Stimulated activated CD4-positive, alpha-beta T cell treated with anti-CD3 and anti-CD28 coated beads, Interleukin-15, amount 100 ng/mL, for 1 hour (primary cell): Measurements from ENCODE around the gene SPATA6.

Source experiments
- DNase-seq, 2 donors: peaks; one replicate each; pipeline ENCODE4 v3.0.0-alpha.2; 2020; ENCODE audit warnings: low read depth in 1 of 2, low spot score in 1 of 2

The SPATA6 gene

DNA sequence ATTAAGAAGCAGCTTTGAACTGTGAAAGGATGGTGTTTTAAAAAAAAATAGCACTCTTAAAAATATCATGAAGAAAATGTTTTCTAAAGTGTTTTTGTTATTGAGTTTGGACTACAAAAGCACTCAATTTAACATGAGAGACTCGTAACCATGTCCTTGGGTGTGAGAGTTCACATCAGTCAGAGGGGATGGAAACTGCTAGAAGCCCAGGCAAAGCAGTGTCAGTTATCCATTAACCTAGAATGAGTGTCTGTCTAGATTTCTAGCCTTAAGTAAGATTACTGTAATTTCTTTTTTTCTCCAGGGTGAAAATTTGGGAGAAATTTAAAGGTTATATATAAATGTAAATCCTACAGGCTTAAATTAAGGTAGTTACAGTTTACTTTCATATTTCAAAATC is 217.8 kb downstream of the SPATA6 start:
- DNase-seq: no peak

- no peak for DNase-seq
These were observed 220.2 kb downstream of the SPATA6 start for GRCh38 chr1:48251821-48252220.

DNA sequence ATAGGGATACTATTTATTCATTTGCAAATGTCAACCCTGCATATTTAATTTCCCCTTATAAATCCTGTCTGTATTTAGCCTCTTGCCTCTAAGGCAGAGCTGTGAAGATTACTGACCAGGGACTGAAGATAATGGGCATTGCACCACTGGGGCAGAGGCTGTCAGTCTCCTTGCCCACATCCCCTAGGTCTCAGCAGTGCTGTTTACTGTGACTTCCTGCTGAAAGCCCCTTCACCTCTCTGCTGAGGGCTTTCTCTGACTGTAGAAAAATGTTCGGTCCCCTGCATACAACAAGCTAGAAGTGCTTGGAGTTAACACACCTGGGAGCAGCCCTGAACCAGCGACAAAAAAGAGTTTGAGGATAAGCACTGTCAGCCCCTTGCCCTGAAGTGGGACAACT is 220.7 kb downstream of the SPATA6 start:
- DNase-seq: no peak

- DNase-seq: no peak
These were observed 221.4 kb downstream of the SPATA6 start for GRCh38 chr1:48250572-48250971.

- no peak for DNase-seq
These were observed 222.1 kb downstream of the SPATA6 start for GRCh38 chr1:48249868-48250267.

DNA sequence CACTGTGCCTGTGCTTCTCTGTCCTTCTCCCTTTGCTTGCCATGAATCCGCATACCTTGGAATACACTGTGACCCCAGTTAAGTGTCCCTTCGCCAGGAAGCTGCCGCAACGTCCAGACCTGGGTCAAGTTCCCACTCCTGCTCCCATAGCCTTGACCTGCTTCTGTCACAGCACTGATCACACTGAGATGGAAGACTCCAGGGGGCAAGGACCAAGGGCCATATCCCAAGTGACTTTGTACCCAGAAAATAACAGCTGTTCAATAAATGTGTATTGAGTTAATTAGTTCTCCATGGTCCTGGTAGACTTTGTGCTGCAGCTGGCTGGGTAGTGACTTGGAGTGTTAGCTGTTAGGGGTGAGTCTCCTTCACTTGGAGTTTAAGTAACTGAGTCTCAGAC is 223.6 kb downstream of the SPATA6 start:
- no peak for DNase-seq

- no peak for DNase-seq
These were observed 225.3 kb downstream of the SPATA6 start for GRCh38 chr1:48246727-48247126.
